ENCODE measurements around the gene ZBTB7C.

GRCh38 chr18:48202350-48203260, 206.6 kb downstream of the ZBTB7C start:
- TF ChIP-seq CTCF (IDR thresholded peaks at IDR 0.05) (no peak), EZH2 (IDR thresholded peaks at IDR 0.05; ENCODE audit: borderline replicate concordance, insufficient read depth, low read depth, low read length, poor library complexity, severe bottlenecking) (no peak)

All from B cell (primary cell).